ENCODE results near the gene TFPI2.

Gene TFPI2

GRCh38 chr7:93889261-93889660, 1.3 kb downstream of the TFPI2 start:
- Histone ChIP-seq H3K9ac (ENCODE audit: low read length) (no peak overlapping the region), H3K36me3 (ENCODE audit: control insufficient read depth in 1 of 2, insufficient read depth in 2 of 2, low read length in 2 of 2) (no peaks in the 10 kb centered on the region), H3K18ac (ENCODE audit: low read length) (no peak overlapping the region), H3K79me2 (ENCODE audit: control insufficient read depth, insufficient read depth, low read length, poor library complexity) (no peaks in the 10 kb centered on the region), H3K23ac (ENCODE audit: low read length) (no peak overlapping the region), H2BK12ac (ENCODE audit: low read length) (no peak overlapping the region), H3K4me2 (ENCODE audit: low read length) (no peak overlapping the region), H2BK120ac (ENCODE audit: insufficient read depth, low read length, poor library complexity) (no peak overlapping the region), H4K8ac (ENCODE audit: low read depth, low read length) (no peak overlapping the region), H2AK5ac (ENCODE audit: low read length) (no peak overlapping the region), H4K91ac (ENCODE audit: low read depth, low read length) (no peak overlapping the region), H2BK5ac (ENCODE audit: low read depth, low read length, poor library complexity) (no peak overlapping the region), H3K14ac (ENCODE audit: low read length) (no peak overlapping the region), H3K4me3 (ENCODE audit: low read depth, low read length) (no peak overlapping the region), H3K27ac (ENCODE audit: low read depth, low read length) (no peak overlapping the region), H3K9me3 (ENCODE audit: insufficient read depth, low read depth, low read length) (no peaks in the 10 kb centered on the region), H3K4me1 (ENCODE audit: control insufficient read depth in 1 of 2, insufficient read depth in 2 of 2, low read length in 2 of 2) (no peaks in the 10 kb centered on the region), H4K12ac (ENCODE audit: low read depth, low read length) (no peak overlapping the region), H3K79me1 (ENCODE audit: low read length) (no peaks in the 10 kb centered on the region), H3K27me3 (ENCODE audit: insufficient read depth, low read length) (no peaks in the 10 kb centered on the region), H2AFZ (ENCODE audit: insufficient read depth, low read length, poor library complexity) (no peak overlapping the region), H3K4ac (ENCODE audit: low read depth, low read length) (no peak overlapping the region)
- no CpG with 5 or more reads among the region's 3 CpGs for WGBS (ENCODE audit: extremely low coverage, insufficient coverage, insufficient read length)
- DNase-seq = no peak

DNA sequence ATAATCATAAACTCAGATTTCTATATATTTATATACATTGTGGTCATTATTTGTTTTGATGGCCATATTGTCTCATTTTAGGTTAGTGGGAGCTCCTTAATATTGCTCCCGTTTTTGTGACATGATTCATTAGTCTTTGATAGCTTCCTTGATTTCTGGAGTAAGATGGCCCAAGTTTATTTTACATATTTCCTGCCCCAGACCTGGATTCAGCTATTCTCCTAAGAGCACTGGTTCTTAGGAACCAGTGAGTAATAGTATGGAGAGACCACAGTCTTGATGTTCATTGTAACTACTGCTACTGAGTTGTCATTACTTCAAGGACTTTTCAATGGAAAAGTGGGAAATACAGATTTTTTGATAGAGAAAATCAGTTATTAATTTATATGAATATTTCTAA, 6.0 kb downstream of the TFPI2 start:
- Histone ChIP-seq H3K9ac (ENCODE audit: low read length) (no peak overlapping the region), H2AK5ac (ENCODE audit: low read length) (no peak overlapping the region), H3K27ac (ENCODE audit: low read depth, low read length) (no peak overlapping the region), H3K4ac (ENCODE audit: low read depth, low read length) (no peak overlapping the region), H3K79me2 (ENCODE audit: control insufficient read depth, insufficient read depth, low read length, poor library complexity) (no peaks in the 10 kb centered on the region), H3K4me1 (ENCODE audit: control insufficient read depth in 1 of 2, insufficient read depth in 2 of 2, low read length in 2 of 2) (no peaks in the 10 kb centered on the region), H3K36me3 (ENCODE audit: control insufficient read depth in 1 of 2, insufficient read depth in 2 of 2, low read length in 2 of 2) (no peaks in the 10 kb centered on the region), H3K4me3 (ENCODE audit: low read depth, low read length) (no peak overlapping the region), H2BK120ac (ENCODE audit: insufficient read depth, low read length, poor library complexity) (no peak overlapping the region), H3K14ac (ENCODE audit: low read length) (no peak overlapping the region), H2AFZ (ENCODE audit: insufficient read depth, low read length, poor library complexity) (no peak overlapping the region), H3K18ac (ENCODE audit: low read length) (no peak overlapping the region), H4K91ac (ENCODE audit: low read depth, low read length) (no peak overlapping the region), H3K9me3 (ENCODE audit: insufficient read depth, low read depth, low read length) (no peaks in the 10 kb centered on the region), H3K23ac (ENCODE audit: low read length) (no peak overlapping the region), H4K12ac (ENCODE audit: low read depth, low read length) (no peak overlapping the region), H4K8ac (ENCODE audit: low read depth, low read length) (no peak overlapping the region), H3K27me3 (ENCODE audit: insufficient read depth, low read length) (no peaks in the 10 kb centered on the region), H2BK12ac (ENCODE audit: low read length) (no peak overlapping the region), H2BK5ac (ENCODE audit: low read depth, low read length, poor library complexity) (no peak overlapping the region), H3K4me2 (ENCODE audit: low read length) (no peak overlapping the region), H3K79me1 (ENCODE audit: low read length) (no peaks in the 10 kb centered on the region)
- WGBS (ENCODE audit: extremely low coverage, insufficient coverage, insufficient read length) = no CpG with 5 or more reads among the region's 1 CpG
- no peak for DNase-seq

- Histone ChIP-seq H3K79me1 (ENCODE audit: low read length) (no peaks in the 10 kb centered on the region), H3K4me3 (ENCODE audit: low read depth, low read length) (no peak overlapping the region), H3K27me3 (ENCODE audit: insufficient read depth, low read length) (no peaks in the 10 kb centered on the region), H4K91ac (ENCODE audit: low read depth, low read length) (no peak overlapping the region), H3K4me2 (ENCODE audit: low read length) (no peak overlapping the region), H2BK5ac (ENCODE audit: low read depth, low read length, poor library complexity) (no peak overlapping the region), H3K4ac (ENCODE audit: low read depth, low read length) (no peak overlapping the region), H3K79me2 (ENCODE audit: control insufficient read depth, insufficient read depth, low read length, poor library complexity) (no peaks in the 10 kb centered on the region), H3K9me3 (ENCODE audit: insufficient read depth, low read depth, low read length) (no peaks in the 10 kb centered on the region), H3K18ac (ENCODE audit: low read length) (no peak overlapping the region), H4K8ac (ENCODE audit: low read depth, low read length) (no peak overlapping the region), H3K27ac (ENCODE audit: low read depth, low read length) (no peak overlapping the region), H3K36me3 (ENCODE audit: control insufficient read depth in 1 of 2, insufficient read depth in 2 of 2, low read length in 2 of 2) (no peaks in the 10 kb centered on the region), H3K9ac (ENCODE audit: low read length) (no peak overlapping the region), H3K4me1 (ENCODE audit: control insufficient read depth in 1 of 2, insufficient read depth in 2 of 2, low read length in 2 of 2) (no peaks in the 10 kb centered on the region), H2AK5ac (ENCODE audit: low read length) (no peak overlapping the region), H4K12ac (ENCODE audit: low read depth, low read length) (no peak overlapping the region), H3K14ac (ENCODE audit: low read length) (no peak overlapping the region), H3K23ac (ENCODE audit: low read length) (no peak overlapping the region), H2BK120ac (ENCODE audit: insufficient read depth, low read length, poor library complexity) (no peak overlapping the region), H2AFZ (ENCODE audit: insufficient read depth, low read length, poor library complexity) (no peak overlapping the region), H2BK12ac (ENCODE audit: low read length) (no peak overlapping the region)
- no peak for DNase-seq
Measured at GRCh38 chr7:93883917-93884345, 6.6 kb downstream of the TFPI2 start.

GRCh38 chr7:93883078-93883916, 7.3 kb downstream of the TFPI2 start:
- no peak overlapping the region for H4K12ac ChIP-seq (ENCODE audit: low read depth, low read length)
- H3K79me1 ChIP-seq (ENCODE audit: low read length) = no peaks in the 10 kb centered on the region
- no peak overlapping the region for H3K14ac ChIP-seq (ENCODE audit: low read length)
- H3K23ac ChIP-seq (ENCODE audit: low read length) = no peak overlapping the region
- H3K4me1 ChIP-seq (ENCODE audit: control insufficient read depth in 1 of 2, insufficient read depth in 2 of 2, low read length in 2 of 2) = no peaks in the 10 kb centered on the region
- H3K18ac ChIP-seq (ENCODE audit: low read length) = no peak overlapping the region
- no peaks in the 10 kb centered on the region for H3K9me3 ChIP-seq (ENCODE audit: insufficient read depth, low read depth, low read length)
- no peak for DNase-seq
- H2AFZ ChIP-seq (ENCODE audit: insufficient read depth, low read length, poor library complexity) = no peak overlapping the region
- no peak overlapping the region for H4K8ac ChIP-seq (ENCODE audit: low read depth, low read length)
- no peak overlapping the region for H2BK12ac ChIP-seq (ENCODE audit: low read length)
- H3K4me2 ChIP-seq (ENCODE audit: low read length) = no peak overlapping the region
- H4K91ac ChIP-seq (ENCODE audit: low read depth, low read length) = no peak overlapping the region
- H3K4ac ChIP-seq (ENCODE audit: low read depth, low read length) = no peak overlapping the region
- no peak overlapping the region for H2BK120ac ChIP-seq (ENCODE audit: insufficient read depth, low read length, poor library complexity)
- H3K36me3 ChIP-seq (ENCODE audit: control insufficient read depth in 1 of 2, insufficient read depth in 2 of 2, low read length in 2 of 2) = no peaks in the 10 kb centered on the region
- no peak overlapping the region for H3K4me3 ChIP-seq (ENCODE audit: low read depth, low read length)
- no peaks in the 10 kb centered on the region for H3K79me2 ChIP-seq (ENCODE audit: control insufficient read depth, insufficient read depth, low read length, poor library complexity)
- no peaks in the 10 kb centered on the region for H3K27me3 ChIP-seq (ENCODE audit: insufficient read depth, low read length)
- no CpG with 5 or more reads among the region's 3 CpGs for WGBS (ENCODE audit: extremely low coverage, insufficient coverage, insufficient read length)
- no peak overlapping the region for H2AK5ac ChIP-seq (ENCODE audit: low read length)
- H3K27ac ChIP-seq (ENCODE audit: low read depth, low read length) = no peak overlapping the region
- no peak overlapping the region for H3K9ac ChIP-seq (ENCODE audit: low read length)
- H2BK5ac ChIP-seq (ENCODE audit: low read depth, low read length, poor library complexity) = no peak overlapping the region

Data from trophoblast cell (in vitro differentiated cells and primary cell).